Measurements from ENCODE around the gene ADAMTS10. TPM values are rescaled to one million over a fixed set of nuclear protein-coding genes. Genes with fewer than 3 reads are reported as not detected.

ADAMTS10 gene
- total RNA-seq, 3 donors from 2014 or later = 4.6 to 23.5 (median 7.1) TPM

- ATAC-seq (no peak), DNase-seq (no peak)
- Histone ChIP-seq H3K4me1 (ENCODE audit: low read depth) (no peaks in the 10 kb centered on the region), H3K9me3 (no peaks in the 10 kb centered on the region), H3K36me3 (ENCODE audit: low read depth) (no peaks in the 10 kb centered on the region), H3K4me3 (no peak overlapping the region)
- TF ChIP-seq CTCF (IDR thresholded peaks at IDR 0.05) = no peak
- intact Hi-C loops (cut with DNase I, micrococcal nuclease) = no loop called here
Observed at GRCh38 chr19:8648240-8648639, 37.7 kb upstream of the ADAMTS10 start.

- ATAC-seq = no peak
- intact Hi-C loops (cut with DNase I, micrococcal nuclease) = no loop called here
- no peak overlapping the region for H3K4me3 ChIP-seq
- H3K4me1 ChIP-seq (ENCODE audit: low read depth) = no peaks in the 10 kb centered on the region
- no peaks in the 10 kb centered on the region for H3K9me3 ChIP-seq
- H3K36me3 ChIP-seq (ENCODE audit: low read depth) = no peaks in the 10 kb centered on the region
- no peak for TF ChIP-seq CTCF (IDR thresholded peaks at IDR 0.05)
- DNase-seq = no peak
Observed at GRCh38 chr19:8643860-8644653, 33.5 kb upstream of the ADAMTS10 start.

- Histone ChIP-seq H3K36me3 (ENCODE audit: low read depth) (no peaks in the 10 kb centered on the region), H3K4me3 (no peak overlapping the region), H3K4me1 (ENCODE audit: low read depth) (no peaks in the 10 kb centered on the region), H3K9me3 (no peaks in the 10 kb centered on the region)
- intact Hi-C loops (cut with DNase I, micrococcal nuclease) = no loop called here
- DNase-seq (no peak), ATAC-seq (no peak)
- TF ChIP-seq CTCF (IDR thresholded peaks at IDR 0.05) = no peak
Observed at GRCh38 chr19:8642561-8642960, 32.0 kb upstream of the ADAMTS10 start.

GRCh38 chr19:8641908-8642547 is 31.5 kb upstream of the ADAMTS10 start:
- H3K4me3 ChIP-seq = no peak overlapping the region
- H3K9me3 ChIP-seq = no peaks in the 10 kb centered on the region
- no peaks in the 10 kb centered on the region for H3K36me3 ChIP-seq (ENCODE audit: low read depth)
- DNase-seq (peak in 1 of 3 donors; percentile 40), ATAC-seq (peak; percentile 48)
- no peaks in the 10 kb centered on the region for H3K4me1 ChIP-seq (ENCODE audit: low read depth)
- TF ChIP-seq CTCF (IDR thresholded peaks at IDR 0.05) = peak; percentile 15
- intact Hi-C loops (cut with DNase I, micrococcal nuclease) = no loop called here

- TF ChIP-seq CTCF (IDR thresholded peaks at IDR 0.05) = no peak
- no peaks in the 10 kb centered on the region for H3K9me3 ChIP-seq
Observed at GRCh38 chr19:8641221-8641907, 30.8 kb upstream of the ADAMTS10 start.

More at GRCh38 chr19:8641221-8641907, 30.8 kb upstream of the ADAMTS10 start:
- no peak for ATAC-seq
- no peak overlapping the region for H3K4me3 ChIP-seq
- H3K36me3 ChIP-seq (ENCODE audit: low read depth) = no peaks in the 10 kb centered on the region
- intact Hi-C loops (cut with DNase I, micrococcal nuclease) = no loop called here
- no peaks in the 10 kb centered on the region for H3K4me1 ChIP-seq (ENCODE audit: low read depth)
- no peak for DNase-seq
